GM03348 (cell line): ENCODE results near the gene FAM227B.

ENCODE experiments used
- DNase-seq: peaks from one replicate; pipeline ENCODE4 v3.0.0; 2012; ENCODE audit warnings: low spot score

Gene FAM227B

GRCh38 chr15:49293941-49294340 lies 326.7 kb downstream of the FAM227B start:
- DNase-seq: no peak

GRCh38 chr15:49290191-49290590 lies 330.4 kb downstream of the FAM227B start:
- no peak for DNase-seq

- peak; percentile 7 for DNase-seq
These were observed 332.2 kb downstream of the FAM227B start for GRCh38 chr15:49288391-49288790.

GRCh38 chr15:49287481-49287880 lies 333.1 kb downstream of the FAM227B start:
- no peak for DNase-seq

GRCh38 chr15:49286649-49287404 lies 333.8 kb downstream of the FAM227B start:
- DNase-seq: no peak

GRCh38 chr15:49282366-49282765 lies 338.3 kb downstream of the FAM227B start:
- DNase-seq: peak; percentile 79

GRCh38 chr15:49279521-49280456 lies 340.8 kb downstream of the FAM227B start:
- DNase-seq: no peak

GRCh38 chr15:49278751-49279150 lies 341.9 kb downstream of the FAM227B start:
- no peak for DNase-seq
